ENCODE measurements around the gene WNT7A. TPM values are rescaled to one million over a fixed set of nuclear protein-coding genes. Genes with fewer than 3 reads are reported as not detected.

Gene WNT7A
- polyA plus RNA-seq, 1 of the 3 experiments (the other 2 are of a cell fraction), result not detected

- POLR2A ChIA-PET, result no interaction called here
- H3F3A ChIP-seq (replicated peaks; ENCODE audit: insufficient read depth), result no peaks in the 10 kb centered on the region
- H3K9me3 ChIP-seq, result no peaks in the 10 kb centered on the region
- H3K4me3 ChIP-seq (ENCODE audit: low read depth in 2 of 2, low read length in 1 of 2), result no peak overlapping the region
- no peaks in the 10 kb centered on the region for H3K79me2 ChIP-seq (ENCODE audit: insufficient read depth)
- no peaks in the 10 kb centered on the region for H4K20me1 ChIP-seq (ENCODE audit: insufficient read depth)
- H3K4me1 ChIP-seq (ENCODE audit: control insufficient read depth in 1 of 2, insufficient read depth in 2 of 2, low read depth in 1 of 2, low read length in 1 of 2), result peaks cover 0 to 13% of the 10 kb centered on the region in 2 experiments; a peak in 1 of 4 replicates
- H3K27me3 ChIP-seq (ENCODE audit: insufficient read depth), result no peaks in the 10 kb centered on the region
- TF ChIP-seq IRF3 (IDR thresholded peaks at IDR 0.05; ENCODE audit: low read depth, low read length) (no peak), TCF12 (IDR thresholded peaks at IDR 0.05) (no peak), CHD2 (IDR thresholded peaks at IDR 0.05; ENCODE audit: low read length, partially characterized antibody) (no peak), TAF1 (IDR thresholded peaks at IDR 0.05; ENCODE audit: borderline replicate concordance, low read depth, low read length) (no peak), EP300 (IDR thresholded peaks at IDR 0.05; ENCODE audit: borderline replicate concordance in 1 of 2, low read depth in 1 of 2, low read length in 1 of 2) (no peak), MXI1 (IDR thresholded peaks at IDR 0.05; ENCODE audit: low read depth, low read length) (no peak), YY1 (IDR thresholded peaks at IDR 0.05; ENCODE audit: low read depth) (no peak), POLR2AphosphoS5 (IDR thresholded peaks at IDR 0.05; ENCODE audit: low read depth, low read length) (no peak), FOSL2 (IDR thresholded peaks at IDR 0.05; ENCODE audit: borderline replicate concordance, low read depth) (no peak), SMC3 (IDR thresholded peaks at IDR 0.05; ENCODE audit: low read depth, low read length) (no peak), SIN3A (IDR thresholded peaks at IDR 0.05; ENCODE audit: borderline replicate concordance, low read depth, low read length) (no peak)
- TF ChIP-seq, protein P1, sequence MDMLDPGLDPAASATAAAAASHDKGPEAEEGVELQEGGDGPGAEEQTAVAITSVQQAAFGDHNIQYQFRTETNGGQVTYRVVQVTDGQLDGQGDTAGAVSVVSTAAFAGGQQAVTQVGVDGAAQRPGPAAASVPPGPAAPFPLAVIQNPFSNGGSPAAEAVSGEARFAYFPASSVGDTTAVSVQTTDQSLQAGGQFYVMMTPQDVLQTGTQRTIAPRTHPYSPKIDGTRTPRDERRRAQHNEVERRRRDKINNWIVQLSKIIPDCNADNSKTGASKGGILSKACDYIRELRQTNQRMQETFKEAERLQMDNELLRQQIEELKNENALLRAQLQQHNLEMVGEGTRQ (IDR thresholded peaks at IDR 0.05; ENCODE audit: borderline replicate concordance, low read depth, low read length), result no peak
- no peak overlapping the region for H2AFZ ChIP-seq (ENCODE audit: low read depth)
- no peaks in the 10 kb centered on the region for H3K36me3 ChIP-seq (replicated peaks in 1 of 2; ENCODE audit: control insufficient read depth in 1 of 2, insufficient read depth in 2 of 2, low read length in 1 of 2)
- CTCF ChIA-PET, result interaction anchor here (1.5 kb wide), 1 partner anchor 9 kb away, joined by 5 read pairs; no protein-coding TSS in a partner anchor
- H3K9ac ChIP-seq, result no peak overlapping the region
- no peak for DNase-seq
- H3K27ac ChIP-seq (ENCODE audit: low read depth in 2 of 2, low read length in 1 of 2), result no peak overlapping the region
- H3K9me2 ChIP-seq, result no peaks in the 10 kb centered on the region
- 26% methylated on average over 6 of the region's 7 CpGs for WGBS (ENCODE audit: low lambda C conversion rate)
- no peak overlapping the region for H3K4me2 ChIP-seq
Observed at GRCh38 chr3:13772321-13772745, 107.5 kb downstream of the WNT7A start.

DNA sequence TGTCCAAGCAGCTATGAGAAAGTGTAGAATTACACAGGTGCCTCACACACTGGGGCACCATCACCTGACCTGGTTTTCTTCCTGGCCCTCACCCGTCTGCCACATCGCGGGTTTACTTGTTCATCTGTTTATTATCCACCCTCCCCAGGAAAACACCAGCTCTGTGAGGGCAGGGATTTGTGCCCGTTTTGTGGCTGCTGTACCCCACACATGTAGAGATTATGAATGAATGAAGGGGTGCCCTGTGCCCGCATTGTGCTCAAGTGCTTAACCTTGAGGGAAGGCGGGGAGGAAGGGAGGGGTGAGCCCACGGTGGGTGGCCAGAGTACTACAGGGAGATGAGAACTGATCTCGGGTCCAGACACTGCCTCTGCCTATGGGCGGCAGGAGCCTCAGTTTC, 108.4 kb downstream of the WNT7A start:
- 56% methylated on average over 9 of the region's 9 CpGs for WGBS (ENCODE audit: low lambda C conversion rate)
- H3K79me2 ChIP-seq (ENCODE audit: insufficient read depth), result no peaks in the 10 kb centered on the region
- no peaks in the 10 kb centered on the region for H3K27me3 ChIP-seq (ENCODE audit: insufficient read depth)
- H3K4me1 ChIP-seq (ENCODE audit: control insufficient read depth in 1 of 2, insufficient read depth in 2 of 2, low read depth in 1 of 2, low read length in 1 of 2), result peaks cover 0 to 13% of the 10 kb centered on the region in 2 experiments; a peak in 1 of 4 replicates
- CTCF ChIA-PET, result interaction anchor here (1.0 to 1.8 kb wide), 3 partner anchors 9 to 116 kb away, joined by 3 to 5 read pairs (median 4); no protein-coding TSS in a partner anchor
- no peak overlapping the region for H2AFZ ChIP-seq (ENCODE audit: low read depth)
- no peaks in the 10 kb centered on the region for H3F3A ChIP-seq (replicated peaks; ENCODE audit: insufficient read depth)
- no peak for DNase-seq
- H3K4me2 ChIP-seq, result no peak overlapping the region
- no peaks in the 10 kb centered on the region for H3K9me2 ChIP-seq
- H3K9ac ChIP-seq, result no peak overlapping the region
- H4K20me1 ChIP-seq (ENCODE audit: insufficient read depth), result no peaks in the 10 kb centered on the region
- no peak overlapping the region for H3K4me3 ChIP-seq (ENCODE audit: low read depth in 2 of 2, low read length in 1 of 2)
- H3K9me3 ChIP-seq, result no peaks in the 10 kb centered on the region
- TF ChIP-seq TAF1 (IDR thresholded peaks at IDR 0.05; ENCODE audit: borderline replicate concordance, low read depth, low read length) (no peak), SMC3 (IDR thresholded peaks at IDR 0.05; ENCODE audit: low read depth, low read length) (no peak), GATA2 (CRISPR knock-in tag; IDR thresholded peaks at IDR 0.05) (no peak), MXI1 (IDR thresholded peaks at IDR 0.05; ENCODE audit: low read depth, low read length) (no peak), GABPA (IDR thresholded peaks at IDR 0.05; ENCODE audit: low read depth) (no peak), FOXJ3 (CRISPR knock-in tag; IDR thresholded peaks at IDR 0.05) (no peak), IRF3 (IDR thresholded peaks at IDR 0.05; ENCODE audit: low read depth, low read length) (no peak), RCOR1 (IDR thresholded peaks at IDR 0.05; ENCODE audit: low read length) (no peak), ELF1 (IDR thresholded peaks at IDR 0.05) (no peak), POLR2AphosphoS5 (IDR thresholded peaks at IDR 0.05; ENCODE audit: low read depth, low read length) (no peak), NFIC (IDR thresholded peaks at IDR 0.05; ENCODE audit: borderline replicate concordance) (no peak), TCF12 (IDR thresholded peaks at IDR 0.05) (no peak), MEF2A (IDR thresholded peaks at IDR 0.05; ENCODE audit: borderline replicate concordance, low read depth) (no peak), NRF1 (IDR thresholded peaks at IDR 0.05; ENCODE audit: low read depth, low read length) (no peak), FOXM1 (IDR thresholded peaks at IDR 0.05; ENCODE audit: low read depth) (no peak), RXRA (IDR thresholded peaks at IDR 0.05; ENCODE audit: borderline replicate concordance, low read depth) (no peak)
- TF ChIP-seq, protein P2, sequence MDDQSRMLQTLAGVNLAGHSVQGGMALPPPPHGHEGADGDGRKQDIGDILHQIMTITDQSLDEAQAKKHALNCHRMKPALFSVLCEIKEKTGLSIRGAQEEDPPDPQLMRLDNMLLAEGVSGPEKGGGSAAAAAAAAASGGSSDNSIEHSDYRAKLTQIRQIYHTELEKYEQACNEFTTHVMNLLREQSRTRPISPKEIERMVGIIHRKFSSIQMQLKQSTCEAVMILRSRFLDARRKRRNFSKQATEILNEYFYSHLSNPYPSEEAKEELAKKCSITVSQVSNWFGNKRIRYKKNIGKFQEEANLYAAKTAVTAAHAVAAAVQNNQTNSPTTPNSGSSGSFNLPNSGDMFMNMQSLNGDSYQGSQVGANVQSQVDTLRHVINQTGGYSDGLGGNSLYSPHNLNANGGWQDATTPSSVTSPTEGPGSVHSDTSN (IDR thresholded peaks at IDR 0.05), result no peak
- TF ChIP-seq, protein P1 (IDR thresholded peaks at IDR 0.05; ENCODE audit: borderline replicate concordance, low read depth, low read length), result no peak
- H3K36me3 ChIP-seq (replicated peaks in 1 of 2; ENCODE audit: control insufficient read depth in 1 of 2, insufficient read depth in 2 of 2, low read length in 1 of 2), result no peaks in the 10 kb centered on the region
- POLR2A ChIA-PET, result no interaction called here
- H3K27ac ChIP-seq (ENCODE audit: low read depth in 2 of 2, low read length in 1 of 2), result no peak overlapping the region

All from SK-N-SH (cell line).